Measurements from ENCODE around the gene ICE2. TPM values are rescaled to one million over a fixed set of nuclear protein-coding genes. Genes with fewer than 3 reads are reported as not detected.
A peak's percentile ranks its signal among the peaks of the same experiment; 100 is the strongest.

Gene ICE2
- total RNA-seq, 3 donors from 2014 or later = 28.5 to 40.7 (median 36.1) TPM

DNA sequence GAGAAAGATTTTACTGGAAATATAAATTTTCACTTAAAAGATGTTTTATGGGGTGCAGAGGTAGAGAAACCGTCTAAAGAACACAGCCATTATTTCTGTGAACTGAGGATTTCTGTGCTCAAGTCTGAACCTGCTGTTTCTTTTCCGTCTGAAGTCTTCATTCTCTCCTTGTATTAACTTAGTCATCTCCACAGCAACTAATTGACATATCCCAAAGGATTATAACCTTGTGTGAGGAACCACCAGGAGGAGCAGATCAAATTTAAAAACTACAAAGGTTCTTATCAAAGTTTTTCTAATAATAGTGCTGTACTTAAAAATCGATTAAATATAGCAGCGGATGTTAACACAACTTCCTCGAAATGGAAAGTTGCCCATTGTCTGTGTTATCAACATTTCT, 31.1 kb upstream of the ICE2 start:
- Histone ChIP-seq H3K4me3 (no peak overlapping the region), H3K27ac (no peak overlapping the region), H3K4me1 (no peaks in the 10 kb centered on the region), H3K36me3 (no peaks in the 10 kb centered on the region), H3K9me3 (no peaks in the 10 kb centered on the region), H3K27me3 (no peaks in the 10 kb centered on the region)
- no peak for DNase-seq (ENCODE audit: low spot score in 2 of 2)
- no peak for TF ChIP-seq POLR2AphosphoS5 (IDR thresholded peaks at IDR 0.05)
- TF ChIP-seq POLR2A (IDR thresholded peaks at IDR 0.05) = no peak
- TF ChIP-seq CTCF (IDR thresholded peaks at IDR 0.05) = no peak
- intact Hi-C loops (cut with DNase I; ENCODE audit: low total_unique reads) = no loop called here

DNA sequence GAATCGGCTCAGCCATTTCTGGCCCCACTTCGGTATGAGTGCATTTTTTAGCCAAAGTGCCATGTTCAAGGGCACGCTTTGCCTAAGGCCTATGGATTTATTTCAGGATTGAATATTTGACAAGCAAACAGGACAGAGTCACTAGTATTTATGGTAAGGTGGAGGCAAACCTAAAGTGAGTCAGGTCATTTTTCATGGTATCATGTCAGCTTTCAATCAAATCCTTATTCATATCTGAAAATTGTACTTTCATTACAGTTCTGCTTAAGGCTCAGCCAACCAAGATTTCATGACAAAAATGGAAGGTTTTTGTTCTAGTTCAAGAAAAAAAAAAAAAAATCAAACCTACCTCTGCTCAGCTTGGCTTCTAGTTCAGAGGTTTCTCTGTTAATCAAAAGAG, 30.5 kb upstream of the ICE2 start:
- DNase-seq (ENCODE audit: low spot score in 2 of 2) = no peak
- intact Hi-C loops (cut with DNase I; ENCODE audit: low total_unique reads) = no loop called here

GRCh38 chr15:60508442-60508841, 29.5 kb upstream of the ICE2 start:
- TF ChIP-seq POLR2A (IDR thresholded peaks at IDR 0.05) (no peak), CTCF (IDR thresholded peaks at IDR 0.05) (no peak), POLR2AphosphoS5 (IDR thresholded peaks at IDR 0.05) (no peak)

More for the DNA sequence above, 30.5 kb upstream of the ICE2 start:
- no peaks in the 10 kb centered on the region for H3K9me3 ChIP-seq
- no peaks in the 10 kb centered on the region for H3K36me3 ChIP-seq
- TF ChIP-seq CTCF (IDR thresholded peaks at IDR 0.05) (no peak), POLR2A (IDR thresholded peaks at IDR 0.05) (no peak), POLR2AphosphoS5 (IDR thresholded peaks at IDR 0.05) (no peak)
- no peaks in the 10 kb centered on the region for H3K4me1 ChIP-seq
- no peak overlapping the region for H3K27ac ChIP-seq
- H3K4me3 ChIP-seq = no peak overlapping the region
- H3K27me3 ChIP-seq = no peaks in the 10 kb centered on the region

GRCh38 chr15:60507596-60508424, 28.9 kb upstream of the ICE2 start:
- H3K36me3 ChIP-seq = no peaks in the 10 kb centered on the region
- peak in 1 of 2 donors; percentile 39 for DNase-seq (ENCODE audit: low spot score in 2 of 2)
- intact Hi-C loops (cut with DNase I; ENCODE audit: low total_unique reads) = no loop called here
- no peaks in the 10 kb centered on the region for H3K27me3 ChIP-seq
- no peak overlapping the region for H3K27ac ChIP-seq
- no peak overlapping the region for H3K4me3 ChIP-seq
- TF ChIP-seq CTCF (IDR thresholded peaks at IDR 0.05) = peak; percentile 82 to 89 (median 89)
- TF ChIP-seq POLR2AphosphoS5 (IDR thresholded peaks at IDR 0.05) = no peak
- no peaks in the 10 kb centered on the region for H3K4me1 ChIP-seq
- no peaks in the 10 kb centered on the region for H3K9me3 ChIP-seq

More at GRCh38 chr15:60508442-60508841, 29.5 kb upstream of the ICE2 start:
- H3K9me3 ChIP-seq = no peaks in the 10 kb centered on the region
- H3K27ac ChIP-seq = no peak overlapping the region
- H3K4me1 ChIP-seq = no peaks in the 10 kb centered on the region
- no peaks in the 10 kb centered on the region for H3K36me3 ChIP-seq
- DNase-seq (ENCODE audit: low spot score in 2 of 2) = no peak
- intact Hi-C loops (cut with DNase I; ENCODE audit: low total_unique reads) = no loop called here
- no peak overlapping the region for H3K4me3 ChIP-seq
- H3K27me3 ChIP-seq = no peaks in the 10 kb centered on the region

DNA sequence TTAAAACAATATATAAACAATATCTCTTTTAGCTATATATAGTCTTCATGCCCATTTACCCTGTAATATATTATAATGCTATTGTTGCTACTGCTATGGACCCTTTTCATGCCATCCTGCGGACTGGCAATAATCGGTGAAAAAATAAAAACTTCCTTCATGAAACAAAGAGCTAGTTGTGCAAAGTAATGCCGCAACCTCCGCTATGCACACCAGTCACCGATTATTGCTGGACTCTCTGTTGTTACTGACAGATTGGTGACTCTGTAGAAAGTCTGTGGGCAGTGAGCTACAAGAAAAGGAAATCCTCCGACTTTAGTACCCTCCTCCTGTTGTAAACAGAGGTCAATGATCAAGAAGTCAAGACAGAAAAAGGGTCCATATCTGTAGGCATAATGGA, 17.9 kb upstream of the ICE2 start:
- Histone ChIP-seq H3K4me3 (no peak overlapping the region), H3K36me3 (peaks cover 3% of the 10 kb centered on the region), H3K27ac (no peak overlapping the region), H3K4me1 (no peaks in the 10 kb centered on the region), H3K27me3 (no peaks in the 10 kb centered on the region), H3K9me3 (no peaks in the 10 kb centered on the region)
- intact Hi-C loops (cut with DNase I; ENCODE audit: low total_unique reads) = no loop called here
- no peak for DNase-seq (ENCODE audit: low spot score in 2 of 2)
- no peak for TF ChIP-seq POLR2AphosphoS5 (IDR thresholded peaks at IDR 0.05)

Data from breast epithelium (tissue), 4 donors.